Natural killer cell (primary cell): ENCODE data around the gene DUSP9. TPM values are rescaled to one million over a fixed set of nuclear protein-coding genes. Genes with fewer than 3 reads are reported as not detected.
A peak's percentile ranks its signal among the peaks of the same experiment; 100 is the strongest.

Experiments used
- ATAC-seq, 3 donors: fragments of 150-1000 bp in 2 of 3; fragments of 200-7000 bp in 1 of 3; cut with Tn5 transposase; 1 replicate in 1 of 3; 2 replicates in 2 of 3; pipeline ENCODE4 v1.10.0; 2021; ENCODE audit warnings: mild to moderate bottlenecking in 2 of 3, moderate library complexity in 2 of 3
- DNase-seq, 2 donors: peaks; one replicate each; pipeline versions ENCODE4 v3.0.0 to v3.0.0-alpha.2; 2013 to 2021; ENCODE audit warnings: mixed read lengths in 1 of 2
- H3K27ac ChIP-seq: one replicate; pipeline ENCODE4 v1.5.1; 2013; ENCODE audit warnings: mild to moderate bottlenecking, low read length
- H3K27me3 ChIP-seq: one replicate; pipeline ENCODE4 v1.6.1; 2013; ENCODE audit warnings: low read length; ENCODE audit not compliant: control insufficient read depth, insufficient read depth
- H3K36me3 ChIP-seq: one replicate; pipeline ENCODE4 v1.6.1; 2013; ENCODE audit warnings: low read length; ENCODE audit not compliant: control insufficient read depth, insufficient read depth
- H3K4me1 ChIP-seq: one replicate; pipeline ENCODE4 v1.6.1; 2013; ENCODE audit warnings: low read length; ENCODE audit not compliant: control insufficient read depth, insufficient read depth
- H3K4me3 ChIP-seq: one replicate; pipeline ENCODE4 v1.5.1; 2013; ENCODE audit warnings: low read length
- H3K9me3 ChIP-seq: one replicate; pipeline ENCODE4 v1.6.1; 2013; ENCODE audit warnings: low read length; ENCODE audit not compliant: control insufficient read depth, insufficient read depth
- H3K27ac Mint-ChIP-seq, 2 donors: one replicate each; pipeline ENCODE4 v1.8.0; 2022; ENCODE audit warnings: mild to moderate bottlenecking in 2 of 2, mixed read lengths in 2 of 2, moderate library complexity in 1 of 2
- H3K27me3 Mint-ChIP-seq, 2 donors: one replicate each; pipeline ENCODE4 v1.8.0; 2022; ENCODE audit warnings: low read depth in 2 of 2, mixed read lengths in 2 of 2
- H3K36me3 Mint-ChIP-seq: one replicate; pipeline ENCODE4 v1.8.0; 2022; ENCODE audit warnings: mixed read lengths
- H3K4me1 Mint-ChIP-seq, 2 donors: one replicate each; pipeline ENCODE4 v1.8.0; 2022; ENCODE audit warnings: mixed read lengths in 2 of 2
- H3K4me3 Mint-ChIP-seq: one replicate; pipeline ENCODE4 v1.8.0; 2022; ENCODE audit warnings: mild to moderate bottlenecking, moderate library complexity, mixed read lengths
- H3K9me3 Mint-ChIP-seq, 2 donors: one replicate each; pipeline ENCODE4 v1.8.0; 2022; ENCODE audit warnings: mixed read lengths in 2 of 2
- CTCF ChIP-seq: fragments of 200-600 bp; IDR thresholded peaks from one replicate; pipeline ENCODE4 v1.8.0; 2022; ENCODE audit warnings: antibody characterized with exemption
- WGBS: methylation state at CpG from one replicate; pipeline ENCODE4 v1.1.7; 2013; ENCODE audit warnings: missing lambda C conversion rate; ENCODE audit not compliant: insufficient coverage; 5-methylcytosine and 5-hydroxymethylcytosine counted together
- intact Hi-C: fragments of 100-400 bp; cut with micrococcal nuclease; formaldehyde crosslinking; loops from one replicate; pipeline ENCODE4 v1.14.2; 2022
- total RNA-seq, 4 donors: library from RNA; stranded (reverse); fragments of 120-200 nt in 1 of 4; gene quantifications; one replicate each; pipeline versions ENCODE4 v1.2.3 to v1.2.4, GENCODE V29; 2013 to 2022

Gene DUSP9, protein sequence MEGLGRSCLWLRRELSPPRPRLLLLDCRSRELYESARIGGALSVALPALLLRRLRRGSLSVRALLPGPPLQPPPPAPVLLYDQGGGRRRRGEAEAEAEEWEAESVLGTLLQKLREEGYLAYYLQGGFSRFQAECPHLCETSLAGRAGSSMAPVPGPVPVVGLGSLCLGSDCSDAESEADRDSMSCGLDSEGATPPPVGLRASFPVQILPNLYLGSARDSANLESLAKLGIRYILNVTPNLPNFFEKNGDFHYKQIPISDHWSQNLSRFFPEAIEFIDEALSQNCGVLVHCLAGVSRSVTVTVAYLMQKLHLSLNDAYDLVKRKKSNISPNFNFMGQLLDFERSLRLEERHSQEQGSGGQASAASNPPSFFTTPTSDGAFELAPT
- not detected for total RNA-seq
- not detected for total RNA-seq (2013)

DNA sequence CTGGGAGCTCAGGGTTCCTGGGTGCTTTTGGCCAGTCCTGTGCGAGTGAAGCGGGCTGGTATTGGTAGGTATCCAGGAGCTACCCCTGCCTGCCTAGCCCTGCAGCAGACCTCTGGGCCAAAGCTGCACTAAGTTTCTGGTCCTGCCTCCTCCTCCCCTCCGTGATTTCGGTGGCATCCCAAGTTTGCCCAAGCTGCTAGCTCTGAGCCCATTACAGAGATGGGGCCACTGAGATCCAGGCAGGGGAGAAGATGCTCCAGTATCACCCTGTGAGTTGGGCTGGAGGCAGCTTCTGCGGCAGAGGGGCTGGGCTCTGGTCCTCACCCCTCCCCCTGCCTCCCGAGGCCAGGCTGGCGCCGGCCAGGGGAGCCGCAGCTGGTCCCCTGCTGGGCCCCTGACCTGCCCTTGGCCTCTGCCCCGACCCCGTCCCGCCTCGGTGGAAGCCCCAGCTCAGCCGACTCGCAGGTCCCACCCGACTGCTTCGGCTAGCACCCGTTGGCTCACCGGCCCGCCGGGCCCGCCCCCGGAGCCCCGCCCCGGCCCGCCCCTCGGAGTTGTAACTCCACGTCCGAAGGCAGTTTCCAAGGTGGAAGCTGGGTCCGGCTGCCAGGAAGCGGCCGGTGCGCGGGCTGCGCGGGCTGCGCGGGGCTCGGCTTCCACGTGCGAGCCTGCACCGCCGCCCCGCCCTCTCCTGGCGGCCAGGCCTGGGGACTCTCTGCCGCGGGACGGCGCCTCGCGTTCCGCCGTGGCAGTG lies at the start of gene DUSP9:
DUSP9 (plus strand) TSS at position 584 of the 754 bp plus-strand sequence. CDS start 751 bp downstream, outside the sequence.
- Mint-ChIP-seq H3K27me3 (peaks cover 5 to 18% of the 10 kb centered on the region in 2 donors), H3K4me1 (no peaks in the 10 kb centered on the region), H3K9me3 (no peaks in the 10 kb centered on the region), H3K27ac (no peak within 1 kb of the TSS), H3K4me3 (peak within 1 kb of the TSS; percentile 35), H3K36me3 (no peaks in the 10 kb centered on the region)
- ATAC-seq (peak in 1 of 3 donors; percentile 37), DNase-seq (peak in 1 of 2 donors; percentile 37)
- peaks cover 17% of the 10 kb centered on the region for H3K4me1 ChIP-seq
- no peaks in the 10 kb centered on the region for H3K36me3 ChIP-seq
- WGBS: 4% methylated on average over 53 of the region's 53 CpGs
- H3K27me3 ChIP-seq: peaks cover 10% of the 10 kb centered on the region
- no peak for TF ChIP-seq CTCF
- H3K4me3 ChIP-seq: no peak within 1 kb of the TSS
- no peaks in the 10 kb centered on the region for H3K9me3 ChIP-seq
- H3K27ac ChIP-seq: no peak within 1 kb of the TSS
- intact Hi-C loops: no loop called here

DNA sequence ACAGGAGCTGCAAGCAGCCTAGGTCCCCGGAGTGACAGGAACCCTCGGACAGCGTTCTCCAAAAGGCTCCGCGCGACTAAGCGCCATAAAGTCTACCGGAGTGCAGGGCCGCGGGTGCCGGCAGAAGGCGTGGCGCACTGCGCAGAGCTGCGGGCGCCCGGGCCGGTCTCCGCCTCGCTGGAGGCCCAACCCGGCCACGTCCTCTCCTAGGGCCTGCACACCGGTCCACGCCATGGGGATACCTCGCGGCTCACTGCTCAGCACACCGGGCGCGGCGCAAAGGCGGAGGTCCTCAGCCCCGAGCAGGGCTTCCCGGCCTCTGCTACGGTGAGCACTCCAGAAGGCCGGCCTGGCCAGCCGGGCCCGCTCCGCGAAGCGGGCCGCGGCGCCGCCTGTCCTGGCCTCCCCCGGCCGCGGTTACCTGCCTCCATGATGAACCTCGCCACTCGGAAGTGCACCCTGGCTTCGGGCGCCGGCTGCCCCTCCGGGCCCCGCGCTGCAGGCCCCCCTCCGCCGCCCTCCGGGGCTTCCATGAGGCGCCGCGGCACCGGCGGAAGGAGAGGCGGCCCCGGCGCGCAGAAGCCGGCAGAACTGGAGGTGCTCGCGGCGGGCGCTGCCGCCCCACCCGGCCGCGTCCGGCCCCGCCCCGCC lies 48.3 kb upstream of the DUSP9 start, which contains the start of gene CCNQ:
CCNQ (minus strand) TSS at position 599 of the 651 bp plus-strand sequence; CDS start at position 533, 66 bp downstream.
- no peaks in the 10 kb centered on the region for H3K36me3 Mint-ChIP-seq
- 0% methylated on average over 79 of the region's 79 CpGs for WGBS
- no peak for TF ChIP-seq CTCF
- Histone ChIP-seq H3K36me3 (peaks cover 6% of the 10 kb centered on the region), H3K27ac (peak within 1 kb of the TSS; percentile 57), H3K4me1 (peaks cover 33% of the 10 kb centered on the region), H3K9me3 (no peaks in the 10 kb centered on the region), H3K4me3 (peak within 1 kb of the TSS; percentile 74), H3K27me3 (no peaks in the 10 kb centered on the region)
- peak within 1 kb of the TSS; percentile 81 for H3K4me3 Mint-ChIP-seq
- peak within 1 kb of the TSS; percentile 41 to 62 for H3K27ac Mint-ChIP-seq
- H3K4me1 Mint-ChIP-seq: peaks cover 18 to 48% of the 10 kb centered on the region in 2 donors
- peak; percentile 21 to 43 for DNase-seq
- intact Hi-C loops: no loop called here
- H3K27me3 Mint-ChIP-seq: no peaks in the 10 kb centered on the region
- peak; percentile 12 to 54 (median 43) for ATAC-seq
- no peaks in the 10 kb centered on the region for H3K9me3 Mint-ChIP-seq

GRCh38 chrX:153599192-153600031 lies 47.6 kb upstream of the DUSP9 start:
- DNase-seq (peak; percentile 76 to 91), ATAC-seq (peak; percentile 91 to 96 (median 93))
- no peak for TF ChIP-seq CTCF
- Histone ChIP-seq H3K27ac (peak overlapping the region; percentile 57), H3K4me1 (peaks cover 33% of the 10 kb centered on the region), H3K36me3 (peaks cover 4% of the 10 kb centered on the region), H3K9me3 (no peaks in the 10 kb centered on the region), H3K4me3 (peak overlapping the region; percentile 74), H3K27me3 (no peaks in the 10 kb centered on the region)
- no peaks in the 10 kb centered on the region for H3K36me3 Mint-ChIP-seq
- peaks cover 0 to 1% of the 10 kb centered on the region in 2 donors for H3K27me3 Mint-ChIP-seq
- intact Hi-C loops: no loop called here
- H3K9me3 Mint-ChIP-seq: no peaks in the 10 kb centered on the region
- H3K4me1 Mint-ChIP-seq: peaks cover 18 to 51% of the 10 kb centered on the region in 2 donors
- peak overlapping the region; percentile 41 to 62 for H3K27ac Mint-ChIP-seq
- peak overlapping the region; percentile 81 for H3K4me3 Mint-ChIP-seq
- WGBS: under 1% methylated on average over 72 of the region's 79 CpGs
